Left ventricle myocardium inferior (tissue), 1 donor: ENCODE data around the gene IQCK. TPM values are rescaled to one million over a fixed set of nuclear protein-coding genes. Genes with fewer than 3 reads are reported as not detected.
A peak's percentile ranks its signal among the peaks of the same experiment; 100 is the strongest.

ENCODE experiments used
- DNase-seq: peaks from one replicate; pipeline ENCODE4 v3.0.0-alpha.2; 2020
- H3K27ac ChIP-seq: fragments of 200-600 bp; replicated peaks from 2 replicates; pipeline ENCODE4 v1.8.0; 2021
- H3K27me3 ChIP-seq: fragments of 200-600 bp; 2 replicates; pipeline ENCODE4 v1.8.0; 2021; ENCODE audit warnings: low read depth
- H3K36me3 ChIP-seq: fragments of 200-600 bp; 2 replicates; pipeline ENCODE4 v1.8.0; 2021
- H3K4me1 ChIP-seq: fragments of 200-600 bp; 2 replicates; pipeline ENCODE4 v1.8.0; 2021
- H3K4me3 ChIP-seq: fragments of 200-600 bp; 2 replicates; pipeline ENCODE4 v1.8.0; 2021; ENCODE audit warnings: mild to moderate bottlenecking, moderate library complexity
- H3K9me3 ChIP-seq: fragments of 200-600 bp; replicated peaks from 2 replicates; pipeline ENCODE4 v1.8.0; 2021
- CTCF ChIP-seq: fragments of 200-600 bp; IDR thresholded peaks from 2 replicates; pipeline ENCODE4 v1.8.0; 2021; ENCODE audit warnings: antibody characterized with exemption, mild to moderate bottlenecking, borderline replicate concordance
- intact Hi-C: fragments of 100-400 bp; cut with micrococcal nuclease; formaldehyde crosslinking; loops from one replicate; pipeline ENCODE4 v1.11.0; 2022
- total RNA-seq: library from RNA; stranded (reverse); fragmentation: NEBNext Ultra II Directional; extraction: Animal tissue kit (Norgen Biotek cat#: 25700); gene quantifications from one replicate; pipeline ENCODE4 v1.2.1, GENCODE V29; 2021
- donor health status: DM: no; HTN: yes; CAD: no; lungs with severe emphysema.

Gene IQCK
- total RNA-seq, 1 donor from 2014 or later: 6.0 TPM

- Histone ChIP-seq H3K9me3 (peaks cover 9% of the 10 kb centered on the region), H3K36me3 (peaks cover 39% of the 10 kb centered on the region), H3K4me1 (peaks cover 15% of the 10 kb centered on the region), H3K4me3 (no peak overlapping the region), H3K27me3 (no peaks in the 10 kb centered on the region), H3K27ac (no peak overlapping the region)
- intact Hi-C loops: no loop called here
- no peak for DNase-seq
- peak; percentile 36 for TF ChIP-seq CTCF
Observed at GRCh38 chr16:19680881-19681340, 37.2 kb upstream of the IQCK start.

DNA sequence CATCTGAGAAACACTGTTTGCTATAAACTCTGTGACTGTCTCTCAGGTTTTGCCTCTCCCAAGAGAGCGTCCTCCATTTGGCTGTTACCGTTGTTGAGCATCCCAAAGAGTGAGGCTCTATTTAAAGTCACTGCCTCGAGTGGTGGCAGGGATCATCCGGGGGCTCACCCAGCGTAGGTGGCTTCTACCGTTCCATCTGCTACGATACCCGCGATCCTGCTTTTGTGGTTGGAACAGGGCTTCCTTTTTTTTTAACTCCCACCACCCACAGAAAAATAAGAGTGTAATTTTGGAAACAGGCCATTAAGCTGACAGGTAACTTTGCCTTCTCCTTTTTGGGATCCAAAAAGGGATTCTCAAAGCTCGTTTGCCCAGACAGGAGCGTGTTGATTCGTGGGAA is 36.4 kb upstream of the IQCK start:
- no peak overlapping the region for H3K4me3 ChIP-seq
- DNase-seq: no peak
- intact Hi-C loops: no loop called here
- H3K36me3 ChIP-seq: peaks cover 46% of the 10 kb centered on the region
- no peaks in the 10 kb centered on the region for H3K27me3 ChIP-seq
- peaks cover 15% of the 10 kb centered on the region for H3K4me1 ChIP-seq
- H3K27ac ChIP-seq: no peak overlapping the region
- H3K9me3 ChIP-seq: peaks cover 9% of the 10 kb centered on the region
- no peak for TF ChIP-seq CTCF

DNA sequence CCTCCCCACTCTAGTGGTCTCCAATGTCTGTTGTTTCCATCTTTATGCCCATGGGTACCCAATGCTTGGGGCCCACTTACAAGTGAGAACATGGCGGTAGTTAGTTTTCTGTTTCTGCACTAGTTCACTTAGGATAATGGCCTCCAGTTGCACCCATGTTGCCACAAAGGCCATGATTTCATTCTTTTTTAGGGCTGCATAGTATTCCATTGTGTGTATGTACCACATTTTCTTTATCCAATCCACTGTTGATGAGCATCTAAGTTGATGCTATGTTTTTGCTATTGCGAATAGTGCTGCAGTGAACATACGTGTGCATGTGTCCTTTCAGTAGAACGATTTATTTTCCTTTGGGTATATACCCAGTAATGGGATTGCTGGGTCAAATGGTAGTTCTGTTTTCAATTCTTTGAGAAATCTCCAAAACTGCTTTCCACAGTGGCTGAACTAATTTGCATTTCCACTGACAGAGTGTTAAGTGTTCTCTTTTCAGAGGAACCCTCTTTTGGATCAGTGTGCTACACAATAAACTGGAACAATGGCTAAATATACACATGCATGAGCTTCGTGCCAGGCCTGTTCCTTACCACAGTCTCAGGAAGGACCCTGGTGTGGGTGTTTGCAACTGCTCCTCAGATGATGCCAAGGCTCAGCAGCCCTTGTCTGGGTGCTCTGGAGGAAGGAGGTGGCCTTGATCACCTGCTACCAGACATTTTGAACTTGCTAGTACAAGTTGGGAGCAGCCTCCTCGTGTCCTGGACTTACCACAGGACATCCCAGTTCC is 34.4 kb upstream of the IQCK start:
- peaks cover 6% of the 10 kb centered on the region for H3K4me1 ChIP-seq
- intact Hi-C loops: no loop called here
- H3K36me3 ChIP-seq: peaks cover 64% of the 10 kb centered on the region
- no peak overlapping the region for H3K27ac ChIP-seq
- DNase-seq: no peak
- peaks cover 9% of the 10 kb centered on the region for H3K9me3 ChIP-seq
- no peak for TF ChIP-seq CTCF
- H3K4me3 ChIP-seq: no peak overlapping the region
- H3K27me3 ChIP-seq: no peaks in the 10 kb centered on the region

- no peaks in the 10 kb centered on the region for H3K27me3 ChIP-seq
- peaks cover 9% of the 10 kb centered on the region for H3K9me3 ChIP-seq
- no peak for TF ChIP-seq CTCF
- intact Hi-C loops: no loop called here
- no peak overlapping the region for H3K4me3 ChIP-seq
- no peak overlapping the region for H3K27ac ChIP-seq
- no peak for DNase-seq
- peaks cover 66% of the 10 kb centered on the region for H3K36me3 ChIP-seq
- peaks cover 12% of the 10 kb centered on the region for H3K4me1 ChIP-seq
Observed at GRCh38 chr16:19685176-19685575, 32.9 kb upstream of the IQCK start.

GRCh38 chr16:19687279-19687678 is 30.8 kb upstream of the IQCK start:
- H3K27me3 ChIP-seq: no peaks in the 10 kb centered on the region
- H3K27ac ChIP-seq: no peak overlapping the region
- peaks cover 20% of the 10 kb centered on the region for H3K4me1 ChIP-seq
- peaks cover 9% of the 10 kb centered on the region for H3K9me3 ChIP-seq
- no peak for TF ChIP-seq CTCF
- intact Hi-C loops: no loop called here
- H3K4me3 ChIP-seq: no peak overlapping the region
- H3K36me3 ChIP-seq: peaks cover 75% of the 10 kb centered on the region
- DNase-seq: no peak
